ENCODE results near the gene SLC30A2. TPM values are rescaled to one million over a fixed set of nuclear protein-coding genes. Genes with fewer than 3 reads are reported as not detected.

Gene SLC30A2
- total and polyA plus RNA-seq, 2 of the 13 experiments (the other 11 are each of a cell fraction or from before 2014, with no cell fraction given) = not detected

GRCh38 chr1:25997828-25998761, 47.8 kb downstream of the SLC30A2 start, which contains the start of gene PAFAH2:
Gene PAFAH2 (minus strand): TSS chr1:25998063. CDS start chr1:25990816, 7,247 bp downstream.
- BruUV-seq (replicated peaks) = no TSS peak
- Histone ChIP-seq H3K9me3 (ENCODE audit: low read length) (no peaks in the 10 kb centered on the region), H3K27ac (ENCODE audit: extremely low read length, insufficient read depth, low read length) (peak within 1 kb of the TSS; percentile 78), H3K4me1 (ENCODE audit: insufficient read depth, low read length) (peaks cover 36% of the 10 kb centered on the region), H3K4me3 (replicated peaks in 1 of 3; ENCODE audit: insufficient read depth in 1 of 3, low read depth in 2 of 3, low read length in 3 of 3) (peak within 1 kb of the TSS; percentile 81 to 85 (median 82)), H3K9ac (ENCODE audit: insufficient read depth, low read depth, low read length) (peak within 1 kb of the TSS; percentile 79), H3K4me2 (ENCODE audit: low read depth, low read length) (peak within 1 kb of the TSS; percentile 93), H3K36me3 (replicated peaks in 1 of 2; ENCODE audit: control insufficient read depth in 1 of 2, insufficient read depth in 2 of 2, low read length in 2 of 2) (peaks cover 0 to 1% of the 10 kb centered on the region in 2 experiments; a peak in 1 of 5 replicates), H3K27me3 (ENCODE audit: control insufficient read depth in 1 of 2, insufficient read depth in 2 of 2, low read length in 2 of 2) (no peaks in the 10 kb centered on the region; a peak in 1 of 5 replicates), H2AFZ (ENCODE audit: low read length) (peak within 1 kb of the TSS; percentile 50), H3K79me2 (ENCODE audit: insufficient read depth, low read length) (no peaks in the 10 kb centered on the region), H4K20me1 (ENCODE audit: insufficient read depth, low read length) (no peaks in the 10 kb centered on the region)
- CTCF ChIA-PET (ENCODE audit: low intra/inter-chr PET ratio, low total read pairs) = interaction anchor here (1.5 to 2.3 kb wide), 3 partner anchors 92 to 161 kb away, joined by 5 to 40 read pairs (median 10); partner anchors contain the start of gene STMN1
- intact Hi-C loops (cut with micrococcal nuclease; ENCODE audit: unreplicated experiment) = loop anchor here (1.0 to 5.0 kb wide), 4 partner anchors 92 to 176 kb away; partner anchors contain the start of gene STMN1
- WGBS (ENCODE audit: low lambda C conversion rate) = 4% methylated on average over 19 of the region's 47 CpGs
- ATAC-seq = peak; percentile 96
- POLR2A ChIA-PET = interaction anchor here (0.7 to 2.4 kb wide), 17 partner anchors 10 to 236 kb away, joined by 3 to 25 read pairs (median 4); partner anchors contain the start of genes CEP85, EXTL1, MTFR1L and PAQR7
- DNase-seq (ENCODE audit: low spot score) = peak; percentile 98
- in situ Hi-C loops (cut with HindIII; ENCODE audit: extremely low pct_ligation_motif_present, low pct_unique_long_range_greater_than_20kb) = loop anchor here (5.0 to 10.0 kb wide), 2 partner anchors 101 to 173 kb away; no protein-coding TSS in a partner anchor
- peak; percentile 99 for FAIRE-seq
- TF ChIP-seq ZFP37 (CRISPR knock-in tag; IDR thresholded peaks at IDR 0.05; ENCODE audit: borderline replicate concordance) (peak; percentile 82; the same call in 1 of the 2 replicates), ZNF24 (IDR thresholded peaks at IDR 0.05) (peak; percentile 81; the same call in 1 of the 2 replicates), RORA (CRISPR knock-in tag; IDR thresholded peaks at IDR 0.05) (0 out of 2 replicates have a peak, but pooled peaks have one; percentile 55), HNRNPUL1 (IDR thresholded peaks at IDR 0.05; ENCODE audit: low read depth, low read length) (no peak), MIER3 (CRISPR knock-in tag; IDR thresholded peaks at IDR 0.05; ENCODE audit: borderline replicate concordance) (peak; percentile 88; the same call in 1 of the 2 replicates), ZNF333 (CRISPR knock-in tag; IDR thresholded peaks at IDR 0.05; ENCODE audit: borderline replicate concordance) (peak; percentile 76; the same call in 1 of the 2 replicates), KLF15 (CRISPR knock-in tag; IDR thresholded peaks at IDR 0.05; ENCODE audit: borderline replicate concordance) (peak; percentile 81; the same call in 1 of the 2 replicates), ZFP41 (CRISPR knock-in tag; IDR thresholded peaks at IDR 0.05; ENCODE audit: borderline replicate concordance) (no peak), HNF1A (IDR thresholded peaks at IDR 0.05; ENCODE audit: low read depth) (peak; percentile 47; the same call in 1 of the 2 replicates), HNF1A (CRISPR knock-in tag; IDR thresholded peaks at IDR 0.05; ENCODE audit: borderline replicate concordance) (peak; percentile 84; the same call in 1 of the 2 replicates), ZNF296 (CRISPR knock-in tag; conservative IDR thresholded peaks at IDR 0.05) (no peak), TAF15 (IDR thresholded peaks at IDR 0.05; ENCODE audit: low read depth, low read length, poor library complexity, severe bottlenecking) (no peak)
- TF ChIP-seq, protein P1, sequence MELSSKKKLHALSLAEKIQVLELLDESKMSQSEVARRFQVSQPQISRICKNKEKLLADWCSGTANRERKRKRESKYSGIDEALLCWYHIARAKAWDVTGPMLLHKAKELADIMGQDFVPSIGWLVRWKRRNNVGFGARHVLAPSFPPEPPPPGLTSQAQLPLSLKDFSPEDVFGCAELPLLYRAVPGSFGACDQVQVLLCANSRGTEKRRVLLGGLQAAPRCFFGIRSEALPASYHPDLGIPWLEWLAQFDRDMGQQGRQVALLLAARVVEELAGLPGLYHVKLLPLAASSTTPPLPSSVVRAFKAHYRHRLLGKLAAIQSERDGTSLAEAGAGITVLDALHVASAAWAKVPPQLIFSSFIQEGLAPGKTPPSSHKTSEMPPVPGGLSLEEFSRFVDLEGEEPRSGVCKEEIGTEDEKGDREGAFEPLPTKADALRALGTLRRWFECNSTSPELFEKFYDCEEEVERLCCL (CRISPR knock-in tag; IDR thresholded peaks at IDR 0.05; ENCODE audit: borderline replicate concordance) = peak; percentile 56; the same call in 1 of the 2 replicates
- TF ChIP-seq, protein P2, sequence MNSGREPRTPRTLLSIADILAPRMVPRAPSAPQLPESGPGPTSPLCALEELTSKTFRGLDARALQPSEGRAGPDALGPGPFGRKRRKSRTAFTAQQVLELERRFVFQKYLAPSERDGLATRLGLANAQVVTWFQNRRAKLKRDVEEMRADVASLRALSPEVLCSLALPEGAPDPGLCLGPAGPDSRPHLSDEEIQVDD (CRISPR knock-in tag; IDR thresholded peaks at IDR 0.05; ENCODE audit: borderline replicate concordance) = no peak
- TF ChIP-seq, protein P3, sequence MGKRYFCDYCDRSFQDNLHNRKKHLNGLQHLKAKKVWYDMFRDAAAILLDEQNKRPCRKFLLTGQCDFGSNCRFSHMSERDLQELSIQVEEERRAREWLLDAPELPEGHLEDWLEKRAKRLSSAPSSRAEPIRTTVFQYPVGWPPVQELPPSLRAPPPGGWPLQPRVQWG (CRISPR knock-in tag; IDR thresholded peaks at IDR 0.05; ENCODE audit: borderline replicate concordance, low read depth) = no peak
